GM18868 (cell line): ENCODE measurements around the gene ING1.
"Not testable (repeated sequence)": the region's sequence is repeated elsewhere in the genome, so short reads cannot be mapped to it uniquely, and the experiment has no call there.

Experiments used
- ATAC-seq: cut with Tn5 transposase; IDR thresholded peaks from one replicate; pipeline ENCODE4 v1.9.1; 2021; ENCODE audit warnings: mild to moderate bottlenecking, moderate library complexity; ENCODE audit not compliant: unreplicated experiment

ING1 gene

DNA sequence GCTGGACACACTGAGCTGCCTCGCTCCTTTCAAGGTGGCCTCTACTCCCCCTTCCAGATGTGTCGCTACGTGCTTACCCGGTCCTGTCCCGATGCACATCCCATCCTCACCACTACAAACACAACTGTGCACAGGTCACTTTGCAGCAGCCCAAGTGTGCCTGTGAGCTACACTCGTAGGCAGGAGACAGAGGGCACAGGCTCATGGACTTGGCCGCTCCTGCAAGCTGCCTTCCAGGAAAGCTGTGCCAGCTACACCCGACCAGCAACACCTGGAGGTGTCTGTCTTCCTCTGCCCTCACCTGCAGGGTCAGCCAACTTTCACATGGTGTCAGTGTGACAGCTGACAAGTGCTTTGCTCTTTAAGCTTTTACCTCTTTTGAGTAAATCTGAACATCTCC is 23.0 kb upstream of the ING1 start:
- no peak for ATAC-seq

DNA sequence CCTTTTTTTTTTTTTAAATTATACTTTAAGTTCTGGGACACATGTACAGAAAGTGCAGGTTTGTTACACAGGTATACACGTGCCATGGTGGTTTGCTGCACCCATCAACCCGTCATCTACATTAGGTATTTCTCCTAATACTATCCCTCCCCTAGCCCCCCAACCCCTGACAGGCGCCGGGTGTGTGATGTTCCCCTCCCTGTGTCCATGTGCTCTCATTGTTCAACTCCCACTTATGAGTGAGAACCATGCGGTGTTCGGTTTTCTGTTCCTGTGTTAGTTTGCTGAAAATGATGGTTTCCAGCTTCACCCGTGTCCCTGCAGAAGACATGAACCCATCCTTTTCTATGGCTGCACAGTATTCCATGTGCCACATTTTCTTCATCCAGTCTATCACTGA is 17.7 kb upstream of the ING1 start:
- ATAC-seq: not testable (repeated sequence)

DNA sequence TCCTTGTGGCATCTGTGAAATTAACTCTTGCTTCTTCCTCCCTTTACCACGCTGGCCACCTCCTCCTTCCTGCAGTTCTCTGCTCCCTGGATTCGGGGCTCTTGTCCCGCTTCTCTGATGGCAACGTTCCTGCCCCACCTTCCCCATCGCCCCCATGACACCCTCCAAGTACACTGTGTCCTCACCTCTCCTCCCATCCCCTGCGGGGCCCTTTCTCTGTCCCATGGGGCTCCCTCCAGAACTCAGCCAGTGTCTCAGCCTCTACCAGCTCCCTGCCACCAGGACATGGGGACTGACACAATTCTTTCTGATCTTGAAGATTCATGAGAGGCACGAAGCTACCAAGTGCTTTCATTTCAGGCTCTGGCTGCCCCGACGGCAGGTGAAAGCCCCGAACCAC is 16.7 kb upstream of the ING1 start:
- no peak for ATAC-seq

DNA sequence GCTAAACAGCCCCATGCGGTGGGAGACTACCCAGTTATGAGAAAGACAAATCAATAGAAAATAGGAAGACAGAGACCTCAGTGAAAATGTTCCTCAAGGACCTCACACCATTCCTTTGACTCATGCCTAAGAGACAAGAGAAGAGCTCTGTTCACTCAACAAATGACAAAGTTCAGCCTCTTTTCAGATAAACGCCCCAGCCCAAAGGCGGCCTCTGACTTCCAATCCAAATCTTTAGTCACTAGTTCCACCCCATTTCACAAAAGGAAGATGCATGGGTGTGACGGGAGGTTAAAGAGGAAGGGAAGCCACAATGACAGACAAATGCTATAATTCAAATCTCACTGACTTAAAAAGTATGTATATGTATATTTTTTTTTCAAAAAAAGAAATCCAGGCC is 15.7 kb upstream of the ING1 start:
- ATAC-seq: no peak

DNA sequence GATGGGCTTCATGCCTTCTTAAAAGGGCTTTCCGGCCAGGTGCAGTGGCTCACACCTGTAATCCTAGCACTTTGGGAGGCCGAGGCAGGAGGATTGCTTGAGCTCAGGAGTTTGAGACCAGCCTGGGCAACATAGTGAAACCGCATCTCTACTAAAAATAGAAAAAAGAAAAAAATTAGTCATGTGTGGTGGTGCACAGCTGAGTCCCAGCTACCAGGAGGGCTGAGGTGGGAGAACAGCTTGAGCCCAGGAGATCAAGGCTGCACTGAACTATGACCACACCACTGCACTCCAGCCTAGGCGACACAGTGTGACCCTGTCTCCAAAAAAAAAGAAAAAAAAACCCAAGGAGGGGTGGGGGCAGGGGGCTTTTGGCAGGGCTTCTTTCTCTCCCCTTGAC is 14.8 kb upstream of the ING1 start:
- peak; percentile 70 for ATAC-seq

DNA sequence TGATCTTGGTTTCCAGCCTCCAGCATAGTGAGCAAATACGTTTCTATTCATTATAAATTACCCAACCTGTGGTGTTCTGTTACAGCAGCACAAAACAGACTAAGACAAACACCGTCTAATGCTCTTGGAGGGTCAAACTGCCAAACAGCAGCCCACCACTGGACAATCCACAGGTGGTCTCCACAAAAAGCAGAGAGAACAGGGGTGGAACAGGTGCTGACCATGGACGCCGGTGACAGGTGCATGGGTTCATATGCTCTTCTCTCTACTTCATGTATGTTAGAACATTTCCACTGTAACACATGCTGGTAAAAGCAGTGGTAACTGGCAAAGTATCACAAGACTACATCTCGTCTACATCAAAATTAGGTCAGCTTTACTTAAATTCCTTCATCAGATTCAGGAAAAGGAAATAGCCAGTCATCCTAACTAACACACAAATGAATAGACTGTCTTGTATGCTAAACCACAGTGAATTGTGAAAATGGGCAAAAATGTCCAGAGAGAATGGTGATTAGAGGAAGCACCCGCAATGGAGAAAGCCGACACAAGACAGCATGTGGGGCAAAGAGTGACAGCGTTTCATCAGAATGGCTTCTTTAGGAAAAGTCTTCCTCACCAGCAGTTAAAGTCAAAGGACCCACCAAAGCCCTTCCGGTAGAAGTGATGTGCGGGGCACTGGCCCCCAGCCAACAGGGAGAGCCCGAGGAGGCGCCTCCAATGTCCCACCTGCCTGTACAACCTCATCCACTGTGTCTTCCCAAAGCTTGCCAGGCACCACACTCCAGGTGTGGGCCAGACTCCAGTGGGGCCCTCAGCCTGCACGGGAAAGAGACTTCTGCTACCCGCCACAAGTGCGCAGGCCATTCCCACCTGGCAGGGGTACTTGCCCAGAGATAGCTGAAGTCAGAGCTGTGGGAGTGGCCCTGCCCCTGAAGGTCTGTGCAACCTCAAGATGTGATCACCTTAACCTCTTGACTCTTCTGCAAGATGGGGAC is 14.1 kb upstream of the ING1 start:
- no peak for ATAC-seq

DNA sequence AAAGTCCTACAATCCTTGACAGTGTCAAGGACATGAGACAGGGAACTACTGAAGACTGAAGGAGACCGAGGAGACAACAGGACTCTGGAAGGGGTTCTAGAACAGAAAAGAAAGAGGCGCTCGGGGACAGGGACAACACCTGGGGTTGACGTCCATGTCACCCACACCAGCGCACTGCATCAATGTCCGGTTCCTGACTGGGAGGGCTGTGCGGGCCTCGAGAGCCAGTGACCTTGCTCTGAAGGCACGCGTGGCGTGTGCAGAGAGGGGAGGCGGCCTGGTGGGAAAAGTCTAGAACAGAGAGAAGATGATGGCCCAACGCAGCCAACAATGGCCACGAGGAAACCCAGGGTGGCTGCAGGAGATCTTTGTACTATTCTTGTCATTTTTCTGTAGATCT is 13.3 kb upstream of the ING1 start:
- ATAC-seq: no peak

GRCh38 chr13:110700641-110701040 is 12.9 kb upstream of the ING1 start:
- ATAC-seq: no peak

- not testable (repeated sequence) for ATAC-seq
These were observed 12.4 kb upstream of the ING1 start for GRCh38 chr13:110701061-110701460.

DNA sequence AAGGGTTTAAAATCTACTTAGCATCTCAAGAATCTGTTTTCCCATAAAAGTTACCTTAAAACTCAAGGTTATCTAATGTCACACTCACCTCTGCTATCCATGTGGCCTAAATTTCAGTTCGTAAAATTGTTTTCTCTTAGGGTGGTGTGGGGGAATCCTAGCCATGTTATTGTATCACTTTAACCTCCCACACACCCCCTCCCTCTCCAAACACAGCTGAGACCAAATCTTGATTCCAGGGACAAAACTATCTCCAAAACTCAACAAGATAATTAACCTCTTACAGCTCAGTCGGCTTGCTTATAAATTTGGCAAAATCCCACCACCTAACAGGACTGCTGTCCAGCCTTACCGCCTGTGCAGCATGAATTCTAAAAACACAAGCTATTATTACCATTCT is 11.4 kb upstream of the ING1 start:
- no peak for ATAC-seq

- ATAC-seq: no peak
These were observed 10.6 kb upstream of the ING1 start for GRCh38 chr13:110702591-110703526.

GRCh38 chr13:110705356-110705825 is 8.1 kb upstream of the ING1 start:
- ATAC-seq: no peak

DNA sequence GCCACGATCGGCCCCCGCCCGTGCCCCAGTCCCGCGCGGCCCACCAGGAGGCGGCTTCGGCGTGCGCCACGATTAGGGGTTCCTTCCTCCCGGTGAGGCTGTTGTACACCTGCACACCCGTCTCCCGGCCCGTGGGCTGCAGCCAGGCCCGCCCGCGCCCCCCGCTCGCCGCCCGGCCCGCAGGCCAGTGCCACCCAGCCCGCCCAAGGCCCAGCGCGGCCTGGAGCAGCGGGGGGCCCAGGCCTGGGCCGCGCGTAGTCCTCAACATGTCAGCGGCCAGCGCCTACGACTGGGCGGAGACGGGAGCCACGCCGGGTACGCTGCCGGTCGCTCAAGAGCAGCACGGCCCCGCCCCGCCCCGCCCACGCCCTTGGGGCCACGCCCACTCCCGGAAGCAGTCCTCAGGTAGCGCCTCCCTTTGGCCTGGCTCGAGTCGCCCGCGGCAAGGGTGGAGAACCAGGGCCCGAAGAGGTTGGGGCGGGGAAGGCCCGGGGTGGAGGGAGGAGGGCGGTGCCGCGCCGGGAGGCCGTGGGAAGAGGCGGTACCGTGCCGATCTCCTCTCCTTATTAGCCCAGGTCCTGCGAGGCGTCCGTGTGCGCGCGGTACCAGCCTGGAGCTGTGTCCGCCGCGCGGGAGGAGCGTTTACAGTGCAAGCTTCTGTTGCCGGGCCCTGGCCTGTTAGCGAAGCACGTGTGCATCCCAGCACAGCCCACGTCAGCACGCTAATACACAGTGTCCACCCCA is 7.5 kb upstream of the ING1 start, which contains the start of gene CARS2:
CARS2 (minus strand) TSS at position 291 of the 744 bp plus-strand sequence; CDS start at position 268, 23 bp downstream.
- ATAC-seq: peak; percentile 96

DNA sequence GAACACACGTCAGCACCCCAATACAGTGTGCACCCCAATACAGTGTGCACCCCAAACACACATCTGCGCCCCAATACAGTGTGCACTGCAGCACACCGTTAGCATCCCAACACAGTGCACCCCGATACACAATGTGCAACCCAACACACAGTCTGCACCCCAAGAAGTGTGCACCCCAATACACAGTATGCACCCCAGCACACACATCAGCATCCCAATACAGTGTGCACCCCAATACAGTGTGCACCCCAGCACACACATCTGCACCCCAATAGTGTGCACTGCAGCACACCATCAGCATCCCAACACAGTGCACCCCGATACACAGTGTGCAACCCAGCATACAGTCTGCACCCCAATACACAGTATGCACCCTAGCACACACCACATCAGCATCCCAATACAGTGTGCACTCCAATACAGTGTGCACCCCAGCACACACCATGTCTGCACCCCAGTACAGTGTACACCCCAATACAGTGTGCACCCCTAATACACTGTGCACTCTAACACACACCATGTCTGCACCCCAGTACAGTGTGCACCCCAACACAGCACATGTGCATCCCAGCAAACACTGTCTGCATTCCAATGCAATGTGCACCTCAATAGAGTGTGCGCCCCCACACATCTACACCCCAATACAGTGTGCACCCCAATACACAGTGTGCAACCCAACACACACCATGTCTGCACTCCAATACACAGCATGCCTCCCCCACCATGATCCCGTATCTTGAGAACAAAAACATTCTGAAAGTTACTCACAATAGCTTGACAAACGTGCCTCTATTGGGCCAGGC is 6.7 kb upstream of the ING1 start:
- no peak for ATAC-seq

- ATAC-seq: peak; percentile 29
These were observed 1.2 kb upstream of the ING1 start for GRCh38 chr13:110712081-110712848.

DNA sequence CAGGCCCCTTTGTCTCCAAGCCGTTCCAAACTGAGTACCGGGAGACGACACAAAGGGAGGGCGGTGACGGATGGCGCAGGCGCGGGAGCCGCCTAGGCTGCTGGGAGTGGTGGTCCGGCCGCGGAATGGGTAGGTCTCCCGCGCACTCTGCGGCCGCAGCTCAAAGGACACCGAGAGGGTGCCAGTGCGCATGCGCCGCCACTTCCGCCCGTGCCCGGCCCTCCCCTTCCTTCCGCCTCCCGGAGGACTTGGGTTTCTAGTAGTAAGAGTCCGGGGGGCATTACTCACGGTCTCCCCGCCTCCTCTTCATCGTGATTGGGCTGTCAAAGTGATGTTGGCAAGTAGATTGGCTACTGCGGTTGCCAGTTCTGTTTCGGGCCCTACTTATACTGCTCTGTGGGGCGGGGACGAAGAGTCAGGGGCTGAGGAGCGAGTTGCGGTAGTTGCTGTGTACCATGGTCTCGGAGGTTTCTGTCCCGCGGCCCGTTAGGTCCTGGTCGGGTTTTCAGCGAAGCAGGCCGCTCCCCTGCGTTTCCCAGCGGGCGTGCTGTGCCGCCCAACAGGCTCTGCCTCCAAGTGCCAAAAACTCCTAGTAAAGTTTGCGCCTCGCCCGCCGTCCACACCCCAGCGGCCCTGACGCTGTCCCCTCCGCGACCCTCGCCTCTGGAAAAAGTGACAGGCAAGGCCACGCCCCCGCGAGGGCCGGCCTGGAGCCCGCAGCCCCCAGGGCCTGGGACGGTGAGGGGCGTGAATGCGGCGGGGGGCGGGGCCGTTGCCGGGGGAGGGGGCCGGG is 455 bp upstream of the ING1 start:
- ATAC-seq: peak; percentile 53

GRCh38 chr13:110713981-110714796 is 689 bp downstream of the ING1 start:
- no peak for ATAC-seq
